Stomach (tissue), 4 donors: ENCODE data around the gene ASB12.

Experiments
- CTCF ChIP-seq, 7 experiments: fragments of 450-650 bp in 4 of 7; fragments of 200-600 bp in 3 of 7; sonication (generic) in 3 of 7; IDR thresholded peaks; one replicate each; pipeline ENCODE4 v1.5.1; 2016 to 2019; ENCODE audit warnings: antibody characterized with exemption in 7 of 7, control low read depth in 2 of 7, mild to moderate bottlenecking in 1 of 7
- EP300 ChIP-seq: sonication (generic); formaldehyde crosslinking; IDR thresholded peaks from one replicate; pipeline ENCODE4 v1.6.1; 2017; ENCODE audit warnings: antibody characterized with exemption

- no peak for TF ChIP-seq EP300
- no peak for TF ChIP-seq CTCF (IDR thresholded peaks at IDR 0.05)
Observed at GRCh38 chrX:64196606-64197005, 33.8 kb downstream of the ASB12 start.
